ENCODE measurements around the gene SOWAHA. TPM values are rescaled to one million over a fixed set of nuclear protein-coding genes. Genes with fewer than 3 reads are reported as not detected.

Gene SOWAHA
- polyA plus RNA-seq, 1 donor = 4.0 TPM

DNA sequence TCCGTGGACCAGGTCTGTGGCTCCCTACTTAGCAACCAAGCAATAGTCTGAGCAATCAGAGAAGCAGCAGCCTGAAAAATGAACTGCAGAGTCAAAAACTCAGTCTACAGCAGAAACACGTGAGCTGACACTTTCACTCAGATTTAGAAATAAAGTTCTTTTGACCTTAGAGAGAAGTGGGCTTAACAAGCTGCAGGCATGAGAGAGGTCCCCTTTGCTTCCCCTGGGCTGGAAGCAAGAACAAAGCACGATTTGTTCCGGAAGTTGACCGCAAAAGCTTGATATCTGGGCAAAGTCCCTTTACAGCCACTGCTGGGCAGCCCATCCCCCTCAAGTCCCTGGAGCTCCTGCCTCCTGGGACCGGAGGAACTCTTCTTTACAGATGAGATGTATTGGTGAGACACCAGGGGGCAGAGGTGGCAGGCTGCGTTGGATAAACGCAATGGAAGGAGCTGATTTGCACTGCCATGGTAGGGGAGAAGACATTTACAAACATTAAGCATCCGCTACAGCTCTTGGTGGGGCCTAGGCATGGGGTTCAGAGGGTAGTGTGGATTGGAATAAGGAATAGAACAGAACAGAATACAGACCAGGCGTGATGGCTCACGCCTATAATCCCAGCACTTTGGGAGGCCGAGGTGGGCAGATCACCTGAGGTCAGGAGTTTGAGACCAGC lies 5.8 kb upstream of the SOWAHA start:
- DNase-seq = no peak

DNA sequence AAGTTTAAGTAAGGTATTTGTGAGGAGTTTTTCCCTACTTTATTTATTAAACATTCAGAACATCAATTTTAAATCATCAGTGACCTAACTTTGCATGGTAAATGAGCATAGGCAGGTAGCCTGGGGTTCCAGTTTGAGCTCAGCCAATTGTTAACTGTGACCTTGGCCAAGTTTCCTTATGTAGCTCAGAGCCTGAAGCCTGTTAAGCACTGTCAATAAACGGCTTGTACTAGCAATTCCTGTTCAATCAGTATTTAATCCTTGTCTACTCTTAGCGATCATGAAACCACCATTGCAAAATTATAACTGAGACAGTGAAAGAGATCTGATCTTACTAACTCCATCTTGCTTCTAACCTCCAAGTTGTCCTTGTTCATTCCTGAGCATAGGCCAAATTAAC lies 4.7 kb upstream of the SOWAHA start:
- DNase-seq = no peak

DNA sequence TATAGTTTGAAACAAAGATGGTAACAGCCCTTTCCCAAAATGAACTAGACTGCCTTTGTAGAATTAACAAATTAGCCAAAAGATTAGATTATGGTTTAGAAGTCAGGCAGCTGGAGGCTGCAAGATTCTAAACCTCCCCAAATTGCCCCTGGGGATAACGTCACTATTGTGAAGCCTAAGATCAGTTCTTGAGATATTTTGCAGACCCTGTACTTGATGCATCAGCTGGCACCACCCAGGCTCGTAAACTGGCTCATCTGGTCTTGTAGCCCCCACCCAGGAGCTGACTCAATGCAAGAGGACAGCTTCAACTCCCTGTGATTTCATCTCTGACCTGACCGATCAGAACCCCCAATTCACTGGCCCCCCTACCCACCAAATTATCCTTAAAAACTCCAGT lies 4.2 kb upstream of the SOWAHA start:
- DNase-seq = no peak

DNA sequence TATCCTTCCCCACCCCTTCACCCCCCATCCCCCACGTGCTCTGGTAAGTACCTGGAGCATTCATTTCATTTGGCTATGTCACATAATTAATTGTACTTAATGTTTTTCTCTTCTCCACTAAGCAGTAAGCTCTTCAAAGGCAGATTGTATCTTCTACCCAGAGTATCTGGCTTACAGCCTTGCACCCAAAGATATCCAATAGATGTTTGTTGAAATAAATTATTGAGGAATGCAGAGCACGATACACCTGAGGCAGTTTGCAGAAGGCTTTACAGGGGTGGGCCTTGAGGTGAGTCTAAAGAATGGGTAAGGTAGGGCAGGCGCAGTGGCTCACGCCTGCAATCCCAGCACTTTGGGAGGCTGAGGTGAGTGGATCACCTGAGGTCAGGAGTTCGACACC lies 2.5 kb upstream of the SOWAHA start:
- no peak for DNase-seq

DNA sequence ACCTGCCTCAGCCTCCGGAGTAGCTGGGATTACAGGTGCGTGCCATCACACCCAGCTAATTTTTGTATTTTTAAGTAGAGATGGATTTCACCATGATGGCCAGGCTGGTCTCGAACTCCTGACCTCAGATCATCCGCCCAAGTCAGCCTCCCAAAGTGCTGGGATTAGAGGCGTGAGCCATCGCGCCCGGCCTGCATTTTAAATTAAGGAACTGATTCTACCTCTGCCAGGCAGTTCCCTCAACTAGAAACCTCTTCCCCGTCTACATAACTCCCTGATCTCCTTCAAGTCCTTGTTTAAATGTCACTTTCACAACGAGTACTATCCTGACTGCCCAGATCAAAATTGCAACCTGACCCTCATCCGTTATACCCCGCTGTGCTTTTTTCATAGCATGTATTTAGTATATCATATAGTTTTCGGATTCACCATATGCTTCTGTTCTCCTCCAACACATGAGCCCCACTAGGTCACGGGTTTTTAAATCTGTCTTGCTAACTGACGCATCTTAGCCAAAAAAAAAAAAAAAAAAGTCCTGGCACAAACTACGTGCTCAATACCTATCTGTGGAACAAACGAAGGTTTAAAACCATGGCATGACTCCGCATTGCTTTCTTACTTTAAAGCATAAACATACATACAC lies 858 bp upstream of the SOWAHA start:
- DNase-seq = no peak

DNA sequence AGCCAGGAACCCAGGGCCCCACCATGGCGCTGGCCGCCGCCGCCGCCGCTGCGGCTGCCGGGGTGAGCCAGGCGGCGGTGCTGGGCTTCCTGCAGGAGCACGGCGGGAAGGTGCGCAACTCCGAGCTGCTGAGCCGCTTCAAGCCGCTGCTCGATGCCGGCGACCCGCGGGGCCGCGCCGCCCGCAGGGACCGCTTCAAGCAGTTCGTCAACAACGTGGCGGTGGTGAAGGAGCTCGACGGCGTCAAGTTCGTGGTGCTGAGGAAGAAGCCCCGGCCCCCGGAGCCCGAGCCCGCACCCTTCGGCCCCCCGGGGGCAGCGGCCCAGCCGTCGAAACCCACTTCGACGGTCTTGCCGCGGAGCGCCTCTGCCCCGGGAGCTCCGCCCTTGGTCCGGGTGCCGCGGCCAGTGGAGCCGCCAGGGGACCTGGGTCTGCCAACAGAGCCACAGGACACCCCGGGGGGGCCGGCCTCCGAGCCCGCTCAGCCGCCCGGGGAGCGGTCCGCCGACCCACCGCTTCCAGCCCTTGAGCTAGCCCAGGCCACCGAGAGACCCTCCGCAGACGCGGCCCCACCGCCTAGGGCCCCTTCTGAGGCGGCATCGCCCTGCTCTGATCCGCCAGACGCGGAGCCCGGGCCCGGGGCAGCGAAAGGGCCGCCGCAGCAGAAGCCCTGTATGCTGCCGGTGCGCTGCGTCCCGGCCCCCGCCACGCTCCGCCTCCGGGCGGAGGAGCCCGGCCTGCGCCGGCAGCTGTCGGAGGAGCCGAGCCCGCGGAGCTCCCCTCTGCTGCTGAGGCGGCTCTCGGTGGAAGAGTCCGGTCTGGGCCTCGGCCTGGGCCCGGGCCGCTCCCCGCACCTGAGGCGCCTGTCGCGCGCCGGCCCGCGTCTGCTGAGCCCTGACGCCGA lies 749 bp downstream of the SOWAHA start:
- no peak for DNase-seq

DNA sequence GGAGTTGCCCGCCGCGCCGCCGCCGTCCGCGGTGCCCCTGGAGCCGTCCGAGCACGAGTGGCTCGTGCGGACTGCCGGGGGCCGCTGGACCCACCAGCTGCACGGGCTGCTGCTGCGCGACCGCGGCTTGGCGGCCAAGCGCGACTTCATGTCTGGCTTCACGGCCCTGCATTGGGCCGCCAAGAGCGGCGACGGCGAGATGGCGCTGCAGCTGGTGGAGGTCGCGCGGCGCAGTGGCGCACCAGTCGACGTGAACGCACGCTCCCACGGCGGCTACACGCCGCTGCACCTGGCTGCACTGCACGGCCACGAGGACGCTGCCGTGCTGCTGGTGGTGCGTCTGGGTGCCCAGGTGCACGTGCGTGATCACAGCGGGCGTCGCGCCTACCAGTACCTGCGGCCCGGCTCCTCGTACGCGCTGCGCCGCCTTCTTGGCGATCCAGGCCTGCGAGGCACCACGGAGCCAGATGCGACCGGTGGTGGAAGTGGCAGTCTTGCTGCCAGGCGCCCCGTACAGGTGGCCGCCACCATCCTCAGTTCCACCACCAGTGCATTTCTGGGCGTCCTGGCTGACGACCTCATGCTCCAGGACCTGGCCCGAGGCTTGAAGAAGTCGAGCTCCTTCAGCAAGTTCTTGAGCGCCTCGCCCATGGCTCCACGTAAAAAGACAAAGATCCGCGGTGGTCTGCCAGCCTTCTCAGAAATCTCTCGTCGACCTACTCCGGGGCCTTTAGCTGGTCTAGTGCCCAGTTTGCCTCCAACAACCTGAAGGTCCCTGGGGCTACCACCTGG lies 1.6 kb downstream of the SOWAHA start:
- no peak for DNase-seq

DNA sequence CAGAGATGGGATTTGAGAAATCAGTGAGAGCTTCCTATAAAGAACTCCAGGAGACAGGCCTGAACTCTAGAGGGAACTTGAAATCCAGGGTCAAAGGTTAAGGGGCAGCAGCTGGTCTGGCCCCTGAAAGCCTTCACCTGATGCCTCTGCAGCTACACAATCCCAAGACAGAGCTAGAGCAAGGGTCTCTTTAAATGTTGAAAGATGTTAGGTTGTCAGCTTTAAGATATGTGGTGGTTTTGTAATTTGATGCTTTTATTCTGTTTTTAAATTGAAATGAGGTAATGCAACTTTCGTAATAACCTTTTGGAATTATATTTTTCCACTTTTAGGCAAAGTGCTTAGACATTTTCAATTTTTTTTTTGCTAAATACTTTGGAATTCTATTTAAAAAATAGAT lies 2.4 kb downstream of the SOWAHA start:
- DNase-seq = no peak

DNA sequence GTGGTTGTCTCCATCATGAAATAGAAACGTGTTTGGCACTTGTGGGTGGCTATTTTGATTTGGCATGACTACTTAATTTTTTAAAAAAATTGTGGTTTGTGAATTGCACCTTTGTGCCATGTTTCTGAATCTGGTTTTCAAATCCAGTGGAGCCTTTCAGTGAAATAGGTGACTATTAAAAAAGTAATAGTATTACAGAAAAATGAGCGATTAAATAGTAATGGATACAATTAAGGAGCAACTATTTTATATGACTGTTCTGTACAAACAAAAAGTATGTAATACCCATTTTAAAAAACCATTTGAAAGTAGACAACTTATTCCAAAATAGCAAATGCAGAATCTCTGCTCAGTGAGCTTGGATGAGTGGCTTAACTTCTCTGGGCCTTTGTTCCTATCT lies 3.0 kb downstream of the SOWAHA start:
- no peak for DNase-seq

DNA sequence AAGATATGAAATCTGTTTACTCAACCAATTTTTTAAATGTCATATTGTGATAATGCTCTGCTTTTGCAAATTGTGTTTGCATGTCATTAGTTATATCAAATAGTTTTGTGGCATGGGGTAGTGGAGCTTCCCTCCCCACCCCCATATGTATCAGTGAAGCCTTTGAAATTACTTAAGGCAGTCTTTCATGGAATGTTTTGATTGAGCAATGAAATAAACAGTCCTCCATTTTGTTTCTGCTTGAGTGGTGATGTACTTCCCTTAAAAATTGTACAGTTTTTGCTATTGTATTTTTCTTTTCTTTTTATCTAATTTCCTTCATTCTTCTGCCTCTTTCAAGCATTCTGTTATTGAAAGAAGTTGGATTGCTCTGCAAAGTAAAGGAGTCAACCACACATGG lies 3.5 kb downstream of the SOWAHA start:
- no peak for DNase-seq

DNA sequence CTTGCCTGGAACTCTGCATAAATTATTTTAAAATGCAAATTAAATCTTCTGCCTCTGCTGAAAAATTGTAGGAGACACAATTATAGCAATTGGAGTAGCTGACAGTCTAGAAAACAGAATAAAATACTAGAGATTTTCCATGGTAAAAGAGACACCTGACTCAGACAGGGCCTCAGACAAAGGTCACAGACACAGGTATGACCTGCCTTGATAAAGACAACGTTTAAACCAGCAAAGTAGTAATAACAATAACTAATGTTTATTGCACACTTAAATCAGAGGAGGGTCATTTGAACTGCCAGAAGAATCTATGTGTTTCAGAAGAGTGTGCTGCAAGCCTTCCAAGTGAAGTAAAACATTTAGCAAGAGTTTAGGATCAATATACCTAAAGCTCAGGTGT lies 3.9 kb downstream of the SOWAHA start:
- DNase-seq = no peak

DNA sequence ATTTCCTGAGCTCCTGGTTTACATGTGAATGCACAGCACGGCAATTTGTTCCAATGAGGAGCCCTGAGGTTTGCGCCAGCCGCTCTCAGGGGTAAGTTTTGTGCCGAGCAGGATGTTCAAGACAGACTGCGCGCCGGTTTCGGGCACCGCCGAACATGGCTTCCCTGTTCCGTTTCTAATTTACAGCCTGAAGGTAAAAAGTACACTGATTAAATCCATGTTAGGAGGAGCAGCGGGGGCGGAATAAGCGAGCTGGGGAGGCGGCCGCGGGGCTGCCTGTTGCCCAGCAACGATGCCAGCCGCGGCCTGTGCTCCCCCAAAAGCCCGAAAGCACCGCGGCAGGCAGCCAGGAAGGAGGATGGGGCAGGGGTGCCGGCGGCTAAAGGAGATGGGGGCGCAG lies 6.4 kb downstream of the SOWAHA start:
- no peak for DNase-seq

DNA sequence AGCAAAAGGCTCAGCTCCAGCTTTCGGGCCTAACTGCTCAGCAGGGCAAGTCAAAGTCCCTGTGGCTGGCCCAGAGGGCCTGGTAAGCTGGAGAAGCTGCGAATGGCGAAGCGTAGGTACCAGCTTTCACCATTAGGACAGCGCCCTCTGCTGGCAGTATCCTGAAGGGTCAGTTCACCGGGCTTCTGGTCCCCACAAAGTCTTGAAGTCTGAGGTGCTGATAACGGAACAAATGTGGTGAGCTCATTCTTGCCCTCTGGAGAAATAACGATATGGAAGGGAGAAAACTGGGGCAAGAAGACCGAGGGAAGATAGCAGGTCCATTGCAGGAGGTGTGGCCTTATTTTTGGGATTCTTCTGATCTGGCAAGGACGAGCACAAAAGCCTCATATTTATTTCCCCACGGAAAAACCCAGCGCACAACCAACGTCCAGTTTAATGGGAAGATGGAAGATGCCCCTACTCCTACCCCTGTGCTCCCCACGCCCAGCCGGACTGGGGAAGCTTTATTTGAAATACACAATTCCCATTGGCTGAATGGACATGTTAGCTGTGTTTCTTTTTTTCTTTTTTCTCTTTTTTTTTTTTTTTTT lies 7.2 kb downstream of the SOWAHA start:
- peak; percentile 90 for DNase-seq

DNA sequence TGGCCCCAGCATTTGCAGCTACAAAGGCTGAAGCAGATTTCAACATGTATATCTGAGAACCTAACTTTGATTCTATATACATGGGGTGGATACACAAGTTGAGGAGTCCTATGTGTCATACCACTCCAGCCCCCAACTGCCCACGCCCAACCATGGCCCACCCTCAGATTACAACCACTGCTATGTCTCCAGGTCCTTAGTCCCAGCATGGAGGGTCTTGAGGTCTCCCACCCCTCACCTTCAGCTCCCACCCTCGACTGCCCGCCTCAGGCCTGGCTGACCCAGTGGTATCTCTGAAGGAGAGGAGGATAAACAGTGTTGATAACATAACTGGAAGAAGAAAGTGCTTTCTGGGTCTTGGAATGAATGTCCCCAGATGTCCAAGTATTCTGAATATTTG lies 8.2 kb downstream of the SOWAHA start:
- no peak for DNase-seq

DNA sequence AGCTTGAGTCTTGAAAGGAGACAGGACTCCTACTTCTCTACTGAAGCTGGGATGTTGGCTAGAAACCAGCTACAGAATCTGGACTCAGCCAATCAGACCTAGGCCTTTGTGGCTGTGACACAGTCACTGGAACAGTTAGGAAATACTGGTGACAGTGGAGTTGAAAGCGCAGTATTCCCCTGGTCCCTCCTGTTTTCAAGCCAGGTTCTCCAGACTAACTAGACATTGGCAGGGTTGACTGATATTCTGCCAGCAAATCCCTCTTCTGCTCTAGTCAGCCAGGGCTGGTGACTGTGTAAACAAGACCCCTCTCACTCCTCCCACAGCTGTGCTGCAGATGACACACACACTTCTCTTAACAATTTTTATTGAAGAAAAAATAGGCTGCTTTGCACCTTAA lies 8.7 kb downstream of the SOWAHA start:
- no peak for DNase-seq

DNA sequence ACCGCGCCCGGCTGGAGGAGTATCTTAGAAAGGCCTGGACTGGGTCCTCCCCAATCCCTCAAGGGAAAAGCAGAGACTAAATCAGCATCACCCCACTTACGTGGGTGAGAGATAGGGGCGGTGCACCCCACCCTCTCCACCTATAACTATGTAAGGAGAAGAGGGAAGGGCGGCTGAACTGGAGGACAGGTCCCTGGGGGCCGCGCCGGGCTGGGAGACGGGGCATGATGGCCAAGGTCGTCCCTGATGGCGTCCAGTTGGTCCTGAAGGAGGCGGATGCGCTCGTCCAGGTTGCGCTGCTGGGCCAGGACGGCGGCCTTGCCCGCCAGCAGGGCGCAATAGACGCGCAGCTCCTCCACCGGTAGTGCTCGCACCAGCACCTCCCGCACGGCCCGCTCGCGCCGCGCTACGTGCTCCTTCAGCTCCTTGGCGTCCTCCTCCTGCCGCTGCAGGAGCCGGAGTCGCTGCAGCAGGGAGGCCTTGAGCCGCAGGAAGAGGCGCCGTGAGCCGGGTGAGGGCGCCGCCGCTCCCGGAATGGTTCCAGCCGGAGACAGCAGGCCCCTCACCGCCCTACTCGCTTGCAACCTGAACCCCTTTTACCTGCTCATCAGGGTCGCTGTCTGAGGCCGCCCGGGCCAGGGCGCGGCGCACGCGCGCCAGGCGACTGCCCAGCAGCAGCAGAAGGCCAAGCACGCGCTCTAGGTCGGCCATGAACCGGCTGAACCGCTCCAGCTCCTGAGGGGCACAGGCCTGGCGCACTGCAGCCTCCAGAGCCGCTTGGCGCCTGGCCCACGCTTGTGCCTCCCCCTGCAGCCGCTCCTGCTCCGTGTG lies 9.8 kb downstream of the SOWAHA start:
- DNase-seq = no peak

DNA sequence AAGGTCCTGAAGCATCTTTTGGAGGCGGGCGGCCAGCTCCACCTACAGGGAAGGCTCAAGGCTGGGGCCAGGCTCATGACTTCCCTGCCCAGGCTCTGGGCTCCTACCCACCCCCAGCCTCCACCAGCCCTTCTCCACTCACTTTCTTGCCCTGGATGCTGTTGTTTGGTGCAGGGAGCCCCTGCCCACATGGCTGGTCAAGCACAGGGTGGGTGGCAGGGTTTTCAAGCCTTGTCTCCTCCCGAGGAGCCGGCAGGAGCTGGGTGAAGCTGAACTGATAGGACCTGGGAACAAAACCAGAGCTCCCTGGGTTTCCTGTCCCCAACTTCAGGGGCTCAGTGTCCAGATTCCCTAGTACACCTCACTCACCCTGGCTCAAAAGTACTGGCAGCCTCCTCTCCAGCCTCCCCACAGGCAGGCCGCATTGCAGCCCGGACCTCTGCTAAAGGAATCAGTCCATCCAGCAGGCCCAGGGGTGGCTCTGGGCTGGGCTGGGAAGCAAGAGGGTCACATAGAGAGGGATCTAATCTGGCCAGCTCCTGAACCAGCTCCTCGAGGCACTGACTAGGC lies 10.5 kb downstream of the SOWAHA start:
- DNase-seq = no peak

DNA sequence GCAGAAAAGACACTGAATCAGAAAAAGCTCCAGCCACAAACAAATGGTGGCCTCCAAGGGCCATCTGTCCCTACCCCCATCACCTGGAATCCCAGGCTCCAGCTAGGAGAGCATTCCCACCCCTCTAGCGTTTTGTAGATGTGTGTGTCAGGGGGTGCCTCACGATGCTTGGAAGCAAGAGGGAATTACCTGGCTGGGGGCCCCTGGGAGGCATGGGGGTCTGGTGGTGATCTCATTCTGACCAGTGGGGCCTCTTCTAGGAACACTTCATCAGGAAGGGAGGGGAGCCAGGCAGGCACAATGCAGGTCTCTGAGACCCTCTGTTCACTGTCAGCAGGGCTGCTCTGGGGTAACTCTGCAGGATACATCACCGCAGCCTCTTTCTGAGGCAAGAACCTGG lies 11.3 kb downstream of the SOWAHA start:
- DNase-seq = no peak

DNA sequence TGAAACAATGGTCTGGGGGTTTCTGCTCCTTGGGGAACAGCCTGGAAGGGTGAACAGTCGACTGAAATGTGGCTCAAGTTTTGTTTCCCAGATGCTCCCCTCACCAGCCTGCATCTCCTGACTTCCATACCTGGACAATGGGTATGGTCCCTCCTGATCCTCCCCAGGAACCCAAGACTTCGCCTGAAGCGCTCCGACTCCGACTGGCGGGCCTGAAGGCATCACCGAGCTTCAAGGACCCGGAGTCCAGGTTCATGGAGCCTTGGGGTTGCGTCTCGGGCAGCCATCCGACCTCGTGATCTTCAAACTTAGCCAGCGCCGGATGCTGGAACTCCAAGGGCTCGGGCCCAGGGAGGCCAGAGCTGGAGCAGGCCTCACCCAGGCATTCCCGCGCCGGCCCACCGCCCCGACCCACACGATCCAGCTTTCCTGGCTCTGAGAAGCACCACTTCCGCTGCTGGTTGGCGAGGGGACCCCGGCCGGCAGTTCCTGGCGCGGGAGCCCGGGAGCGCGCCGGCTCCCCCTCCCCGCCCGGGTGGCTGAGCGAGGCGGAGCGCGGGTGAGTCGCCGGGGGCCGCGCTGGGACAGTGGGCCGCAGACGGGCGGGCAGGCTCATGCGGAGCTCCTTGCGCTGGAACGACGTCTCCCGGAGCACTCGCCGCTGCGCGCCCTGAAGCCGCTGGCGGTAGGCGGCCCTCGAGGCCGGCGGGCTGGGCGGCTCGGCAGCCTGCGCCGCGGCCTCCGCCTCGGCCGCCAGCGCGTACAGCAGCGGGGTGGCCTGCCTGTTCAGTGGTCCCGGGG lies 12.1 kb downstream of the SOWAHA start:
- DNase-seq = no peak
